GM18508 (cell line): Measurements from ENCODE around the gene CLEC5A.
"Not testable (repeated sequence)": the region's sequence is repeated elsewhere in the genome, so short reads cannot be mapped to it uniquely, and the experiment has no call there.

Source experiments
- ATAC-seq: cut with Tn5 transposase; IDR thresholded peaks from one replicate; pipeline ENCODE4 v1.9.1; 2021; ENCODE audit warnings: moderate number of reproducible peaks; ENCODE audit not compliant: insufficient read depth, unreplicated experiment

The CLEC5A gene

GRCh38 chr7:141946796-141947195, at the start of gene CLEC5A:
Gene CLEC5A, minus strand, starts transcription at chr7:141946974. Its CDS starts 682 bp downstream, at chr7:141946292.
- ATAC-seq, result no peak

- ATAC-seq, result no peak
Observed at GRCh38 chr7:141993354-141993753, 46.6 kb upstream of the CLEC5A start.

GRCh38 chr7:141992688-141993087, 45.9 kb upstream of the CLEC5A start:
- no peak for ATAC-seq

GRCh38 chr7:141992156-141992555, 45.4 kb upstream of the CLEC5A start:
- no peak for ATAC-seq

GRCh38 chr7:141991140-141991539, 44.4 kb upstream of the CLEC5A start:
- no peak for ATAC-seq

GRCh38 chr7:141990011-141990725, 43.4 kb upstream of the CLEC5A start:
- no peak for ATAC-seq

- ATAC-seq, result not testable (repeated sequence)
Observed at GRCh38 chr7:141987803-141988202, 41.0 kb upstream of the CLEC5A start.

- ATAC-seq, result no peak
Observed at GRCh38 chr7:141986923-141987322, 40.1 kb upstream of the CLEC5A start.

GRCh38 chr7:141985926-141986325, 39.2 kb upstream of the CLEC5A start:
- not testable (repeated sequence) for ATAC-seq

GRCh38 chr7:141979568-141979967, 32.8 kb upstream of the CLEC5A start:
- ATAC-seq, result no peak

- no peak for ATAC-seq
Observed at GRCh38 chr7:141978351-141978750, 31.6 kb upstream of the CLEC5A start.

GRCh38 chr7:141976524-141977245, 29.9 kb upstream of the CLEC5A start:
- no peak for ATAC-seq

- ATAC-seq, result peak; percentile 64
Observed at GRCh38 chr7:141975806-141976523, 29.2 kb upstream of the CLEC5A start.

- no peak for ATAC-seq
Observed at GRCh38 chr7:141974831-141975230, 28.1 kb upstream of the CLEC5A start.

- ATAC-seq, result no peak
Observed at GRCh38 chr7:141973673-141974072, 26.9 kb upstream of the CLEC5A start, which contains the start of gene TAS2R38. Gene TAS2R38, minus strand, starts transcription at chr7:141973773. Its CDS starts 84 bp downstream, at chr7:141973689.

- ATAC-seq, result peak; percentile 79
Observed at GRCh38 chr7:141960687-141961422, 14.1 kb upstream of the CLEC5A start.

GRCh38 chr7:141956084-141956483, 9.3 kb upstream of the CLEC5A start:
- ATAC-seq, result no peak

GRCh38 chr7:141954334-141954733, 7.6 kb upstream of the CLEC5A start:
- no peak for ATAC-seq

- ATAC-seq, result no peak
Observed at GRCh38 chr7:141952461-141952860, 5.7 kb upstream of the CLEC5A start.

- no peak for ATAC-seq
Observed at GRCh38 chr7:141950806-141951205, 4.0 kb upstream of the CLEC5A start.
